Mononuclear cell (primary cell): ENCODE measurements around the gene AUTS2. TPM values are rescaled to one million over a fixed set of nuclear protein-coding genes. Genes with fewer than 3 reads are reported as not detected.

Source experiments
- H3K27me3 ChIP-seq: 2 replicates; pipeline ENCODE4 v1.6.0; 2011; ENCODE audit warnings: low read length, control low read depth; ENCODE audit not compliant: insufficient read depth
- H3K4me1 ChIP-seq: 2 replicates; pipeline ENCODE4 v1.5.1; 2011; ENCODE audit warnings: mild to moderate bottlenecking, low read length, control low read depth; ENCODE audit not compliant: insufficient read depth
- H3K4me3 ChIP-seq: 2 replicates; pipeline ENCODE4 v1.5.1; 2011; ENCODE audit warnings: mild to moderate bottlenecking, low read length, moderate library complexity
- H3K9me3 ChIP-seq: 2 replicates; pipeline ENCODE4 v1.5.1; 2011; ENCODE audit warnings: low read depth, mild to moderate bottlenecking, control low read depth, low read length
- total RNA-seq: library from RNA; depleted of rRNA; stranded (reverse); fragments of >200 nt; gene quantifications from one replicate; pipeline ENCODE4 v1.2.3, GENCODE V29; 2012

AUTS2 gene
- total RNA-seq, 1 donor: 16.5 TPM

DNA sequence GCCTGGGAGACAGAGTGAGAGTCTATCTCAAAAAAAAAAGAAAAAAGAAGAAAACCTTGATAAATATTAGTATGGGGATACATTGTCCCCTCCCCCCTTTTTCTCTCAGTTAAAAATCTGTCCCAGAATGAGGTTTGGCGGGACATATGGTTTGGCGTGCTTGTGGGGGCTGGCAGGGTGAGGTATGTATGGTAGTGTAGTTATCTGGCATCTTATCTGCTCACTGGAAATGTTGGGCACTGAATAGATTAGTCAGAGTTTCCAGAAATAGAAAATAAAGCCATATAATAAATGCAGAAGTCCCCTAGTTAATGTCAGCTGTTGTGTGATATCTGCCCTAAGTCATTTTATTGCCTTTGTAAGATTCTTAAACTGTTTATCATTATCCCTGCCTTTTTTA lies 1136.1 kb downstream of the AUTS2 start:
- H3K27me3 ChIP-seq: no peaks in the 10 kb centered on the region
- no peak overlapping the region for H3K4me3 ChIP-seq
- H3K4me1 ChIP-seq: no peaks in the 10 kb centered on the region
- no peaks in the 10 kb centered on the region for H3K9me3 ChIP-seq

DNA sequence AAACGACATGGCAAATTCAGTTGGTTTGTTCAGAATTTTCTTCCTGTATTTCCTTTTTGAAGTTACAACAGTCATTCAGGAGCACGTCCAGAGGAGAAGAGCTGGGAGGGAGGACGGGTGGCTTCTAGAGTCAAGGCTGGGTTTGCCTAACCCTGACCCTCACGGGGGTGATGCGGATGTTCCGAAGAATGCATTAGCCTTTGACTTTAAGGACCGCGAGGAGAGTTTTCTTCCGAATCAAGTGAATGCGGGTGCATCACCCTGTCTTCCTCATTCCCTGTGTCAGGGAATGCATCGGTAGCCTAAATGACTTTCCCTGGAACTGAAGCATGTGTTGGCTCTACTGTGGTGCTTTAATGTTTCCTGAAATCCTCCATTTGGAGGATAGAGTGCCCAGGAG lies 1137.0 kb downstream of the AUTS2 start:
- Histone ChIP-seq H3K9me3 (no peaks in the 10 kb centered on the region), H3K4me1 (no peaks in the 10 kb centered on the region), H3K4me3 (no peak overlapping the region), H3K27me3 (no peaks in the 10 kb centered on the region)

DNA sequence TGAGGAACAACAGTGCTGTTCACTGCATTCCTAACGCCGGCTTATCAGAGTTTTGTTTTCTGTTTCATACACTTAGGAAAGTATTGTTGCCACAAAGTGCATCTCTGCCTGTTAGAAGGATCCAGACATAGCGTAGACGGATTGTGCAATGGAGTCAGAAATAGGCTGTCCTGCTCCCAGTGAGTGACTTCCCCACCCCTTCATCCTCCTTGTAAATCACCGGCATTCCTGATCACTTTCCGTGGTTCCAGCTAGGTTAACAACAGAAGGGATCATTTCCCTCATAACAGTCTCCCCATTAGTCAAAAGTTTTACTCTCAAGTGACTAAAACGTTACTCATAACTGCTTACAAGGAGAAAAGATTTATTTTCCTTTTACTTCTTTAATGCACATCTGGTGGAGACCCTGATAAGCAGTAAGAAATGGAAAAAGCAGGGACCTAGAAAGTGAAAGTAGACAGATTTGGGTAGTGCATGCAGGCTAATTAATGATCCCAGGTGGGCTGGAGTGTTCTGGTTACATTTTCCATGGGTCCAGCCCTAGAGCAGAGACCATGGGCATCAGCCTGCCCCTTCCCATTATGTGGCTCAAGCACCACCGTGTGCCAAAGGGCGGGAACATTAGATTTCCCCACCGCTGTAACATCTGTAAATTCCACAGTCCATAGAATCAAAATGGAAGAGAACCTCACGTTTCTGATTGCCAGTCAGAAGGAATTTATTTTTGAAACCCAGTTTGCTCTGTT lies 1138.6 kb downstream of the AUTS2 start:
- no peak overlapping the region for H3K4me3 ChIP-seq
- no peaks in the 10 kb centered on the region for H3K27me3 ChIP-seq
- no peaks in the 10 kb centered on the region for H3K4me1 ChIP-seq
- H3K9me3 ChIP-seq: no peaks in the 10 kb centered on the region

- Histone ChIP-seq H3K4me3 (no peak overlapping the region), H3K27me3 (no peaks in the 10 kb centered on the region)
Observed at GRCh38 chr7:70738151-70738885, 1140.0 kb downstream of the AUTS2 start.

DNA sequence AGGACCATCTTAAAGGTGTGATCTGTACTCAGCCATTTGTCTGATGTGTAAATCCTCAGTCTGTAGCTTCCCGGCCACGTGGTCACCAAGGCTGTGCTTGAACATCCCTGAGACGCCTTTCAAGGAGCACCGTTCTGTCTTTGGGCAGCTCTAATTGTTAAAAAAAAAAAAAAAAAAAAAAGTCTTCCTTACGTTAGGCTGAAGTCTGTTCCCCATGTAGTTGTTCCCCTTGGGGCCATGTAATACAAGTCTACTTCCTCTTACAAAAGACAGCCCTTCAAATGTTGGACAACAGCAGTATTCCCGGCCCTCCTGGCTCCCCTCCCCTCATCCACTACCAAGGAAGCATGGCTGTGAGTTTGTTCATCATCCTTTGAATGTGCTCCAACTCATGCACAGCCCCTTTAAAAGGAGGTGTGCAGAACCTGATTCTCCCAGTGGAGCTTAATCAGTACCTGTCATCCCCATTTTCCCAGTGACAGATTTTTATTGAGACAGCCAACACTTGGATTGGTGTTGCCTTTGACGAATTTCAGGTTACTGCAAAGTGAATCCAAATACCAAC lies 1141.5 kb downstream of the AUTS2 start:
- Histone ChIP-seq H3K4me1 (no peaks in the 10 kb centered on the region), H3K9me3 (no peaks in the 10 kb centered on the region), H3K4me3 (no peak overlapping the region), H3K27me3 (no peaks in the 10 kb centered on the region)

More at GRCh38 chr7:70738151-70738885, 1140.0 kb downstream of the AUTS2 start:
- no peaks in the 10 kb centered on the region for H3K4me1 ChIP-seq
- H3K9me3 ChIP-seq: no peaks in the 10 kb centered on the region

- H3K4me1 ChIP-seq: no peaks in the 10 kb centered on the region
Observed at GRCh38 chr7:70741666-70742065, 1143.4 kb downstream of the AUTS2 start.

DNA sequence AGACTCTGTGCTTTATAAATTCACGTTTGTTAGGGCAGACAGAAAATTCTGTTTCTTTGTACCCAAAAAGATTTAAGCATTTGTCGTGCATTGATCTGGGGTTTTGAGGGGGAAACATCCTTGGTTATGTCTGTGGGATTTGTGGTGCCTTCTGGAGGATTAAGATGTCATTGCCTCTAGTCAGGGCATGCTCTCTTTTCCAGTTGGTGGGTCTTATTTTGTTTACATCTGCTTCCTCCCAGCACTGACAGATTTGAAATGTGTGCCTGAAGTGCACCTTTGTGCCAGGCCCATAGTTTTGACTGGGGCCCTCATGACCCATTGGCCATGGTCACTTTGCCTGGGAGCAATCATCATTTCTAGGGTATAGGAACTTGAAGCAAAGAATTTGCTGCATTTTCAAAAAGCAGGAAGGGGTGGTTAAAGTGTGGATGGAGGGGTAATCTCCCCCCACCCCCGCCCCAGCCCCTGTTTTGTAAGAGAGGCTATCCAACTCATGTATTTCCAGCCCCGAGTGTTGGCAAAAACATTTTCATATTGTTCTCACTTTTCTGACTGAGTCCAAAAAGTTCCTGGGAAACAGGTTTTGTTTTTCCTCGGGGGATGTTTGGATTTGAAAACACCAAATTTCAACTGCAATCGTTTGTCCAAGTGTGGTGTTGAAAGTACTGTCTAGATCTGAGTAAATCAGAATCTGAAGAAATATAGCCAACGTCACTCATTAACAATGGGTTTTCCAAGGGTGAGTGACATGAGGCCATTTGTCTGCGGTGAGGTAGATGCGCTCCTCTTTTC lies 1145.5 kb downstream of the AUTS2 start:
- H3K4me3 ChIP-seq: no peak overlapping the region
- no peaks in the 10 kb centered on the region for H3K9me3 ChIP-seq
- H3K4me1 ChIP-seq: no peaks in the 10 kb centered on the region
- no peaks in the 10 kb centered on the region for H3K27me3 ChIP-seq

More at GRCh38 chr7:70741666-70742065, 1143.4 kb downstream of the AUTS2 start:
- H3K4me3 ChIP-seq: no peak overlapping the region
- no peaks in the 10 kb centered on the region for H3K9me3 ChIP-seq
- no peaks in the 10 kb centered on the region for H3K27me3 ChIP-seq

GRCh38 chr7:70744492-70744891 lies 1146.2 kb downstream of the AUTS2 start:
- Histone ChIP-seq H3K27me3 (no peaks in the 10 kb centered on the region), H3K4me1 (no peaks in the 10 kb centered on the region), H3K9me3 (no peaks in the 10 kb centered on the region)

GRCh38 chr7:70749831-70750230 lies 1151.6 kb downstream of the AUTS2 start:
- no peaks in the 10 kb centered on the region for H3K27me3 ChIP-seq
- H3K4me1 ChIP-seq: no peaks in the 10 kb centered on the region
- no peaks in the 10 kb centered on the region for H3K9me3 ChIP-seq
- H3K4me3 ChIP-seq: no peak overlapping the region

More at GRCh38 chr7:70744492-70744891, 1146.2 kb downstream of the AUTS2 start:
- H3K4me3 ChIP-seq: no peak overlapping the region

- no peak overlapping the region for H3K4me3 ChIP-seq
Observed at GRCh38 chr7:70751895-70752294, 1153.6 kb downstream of the AUTS2 start.

DNA sequence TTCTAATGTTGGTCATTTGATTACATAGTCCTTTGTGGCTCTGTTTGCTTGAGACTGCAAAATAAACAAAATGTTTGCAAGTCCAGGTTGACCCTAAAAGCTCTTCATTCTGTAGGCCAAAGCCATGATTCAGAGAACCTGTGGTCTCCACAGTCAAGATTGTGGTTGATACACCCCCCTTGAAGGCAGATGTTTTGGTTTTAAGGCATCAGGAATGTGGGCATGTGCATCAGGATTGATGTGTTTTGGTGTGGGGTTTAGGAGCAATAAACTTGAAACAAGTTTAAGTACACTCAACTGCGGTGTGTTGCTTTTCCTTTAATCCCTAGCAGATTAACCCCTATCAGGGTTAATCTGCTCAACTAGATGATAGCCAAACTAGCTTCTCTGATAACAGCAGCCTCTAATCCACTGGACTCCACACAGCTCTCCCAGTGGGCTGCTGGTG lies 1154.5 kb downstream of the AUTS2 start:
- Histone ChIP-seq H3K27me3 (no peaks in the 10 kb centered on the region), H3K9me3 (no peaks in the 10 kb centered on the region), H3K4me3 (no peak overlapping the region), H3K4me1 (no peaks in the 10 kb centered on the region)

More at GRCh38 chr7:70751895-70752294, 1153.6 kb downstream of the AUTS2 start:
- no peaks in the 10 kb centered on the region for H3K9me3 ChIP-seq
- no peaks in the 10 kb centered on the region for H3K27me3 ChIP-seq
- H3K4me1 ChIP-seq: no peaks in the 10 kb centered on the region

DNA sequence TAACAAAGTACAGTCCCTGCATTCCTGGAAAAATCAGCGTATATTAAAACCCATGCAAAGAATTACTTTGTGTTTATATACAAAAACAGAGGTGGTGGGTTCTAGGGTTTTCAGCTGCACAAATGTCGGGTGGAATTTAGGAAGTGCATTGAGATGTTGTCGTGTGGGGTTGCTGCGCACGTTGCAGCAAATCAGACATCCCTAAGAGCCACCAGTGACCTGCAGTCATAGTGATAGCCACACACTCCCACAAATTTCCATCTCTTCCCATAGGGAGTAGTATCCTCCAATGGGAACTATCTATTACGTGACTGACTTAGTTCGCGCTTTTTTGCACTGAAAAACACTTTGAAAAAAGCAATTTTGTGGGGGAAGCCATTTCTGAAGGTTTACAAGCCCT lies 1158.5 kb downstream of the AUTS2 start:
- H3K4me1 ChIP-seq: no peaks in the 10 kb centered on the region
- H3K9me3 ChIP-seq: no peaks in the 10 kb centered on the region
- no peak overlapping the region for H3K4me3 ChIP-seq
- no peaks in the 10 kb centered on the region for H3K27me3 ChIP-seq

DNA sequence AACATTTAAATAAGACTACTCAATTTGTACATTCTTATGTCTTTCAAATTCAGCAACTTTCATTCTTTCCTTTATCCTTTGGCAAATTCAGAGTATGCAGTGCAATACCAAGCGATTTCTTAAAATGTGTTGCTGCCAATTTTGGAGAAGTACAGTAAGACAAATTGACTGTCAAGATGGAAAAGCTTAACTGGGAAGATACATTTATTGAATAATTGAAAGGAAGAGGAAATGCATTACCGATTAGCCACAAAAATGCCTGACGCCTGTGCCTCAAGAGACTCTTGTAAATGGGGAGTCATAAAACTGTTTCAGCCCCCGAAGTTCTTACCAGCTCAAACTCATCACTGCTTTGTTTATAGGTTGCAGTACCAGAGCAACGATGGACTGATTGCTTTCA lies 1160.4 kb downstream of the AUTS2 start:
- H3K27me3 ChIP-seq: no peaks in the 10 kb centered on the region
- peaks cover 4% of the 10 kb centered on the region for H3K4me1 ChIP-seq
- no peaks in the 10 kb centered on the region for H3K9me3 ChIP-seq
- H3K4me3 ChIP-seq: no peak overlapping the region

- Histone ChIP-seq H3K4me3 (no peak overlapping the region), H3K9me3 (no peaks in the 10 kb centered on the region), H3K27me3 (no peaks in the 10 kb centered on the region), H3K4me1 (peaks cover 4% of the 10 kb centered on the region)
Observed at GRCh38 chr7:70759674-70760073, 1161.4 kb downstream of the AUTS2 start.
